Muscle of leg (tissue), 11 donors: ENCODE data around the gene KLHL17. TPM values are rescaled to one million over a fixed set of nuclear protein-coding genes. Genes with fewer than 3 reads are reported as not detected.

Experiments used
- DNase-seq: peaks from one replicate; pipeline ENCODE4 v3.0.0; 2013
- H3K27ac ChIP-seq: one replicate; pipeline ENCODE4 v1.5.1; 2013; ENCODE audit warnings: mild to moderate bottlenecking, low read length, control low read depth
- H3K27me3 ChIP-seq: one replicate; pipeline ENCODE4 v1.6.1; 2013; ENCODE audit warnings: low read length; ENCODE audit not compliant: control insufficient read depth, insufficient read depth
- H3K36me3 ChIP-seq: one replicate; pipeline ENCODE4 v1.6.1; 2013; ENCODE audit warnings: low read length; ENCODE audit not compliant: control insufficient read depth, insufficient read depth
- H3K4me1 ChIP-seq: one replicate; pipeline ENCODE4 v1.6.1; 2013; ENCODE audit warnings: low read length; ENCODE audit not compliant: control insufficient read depth, insufficient read depth
- H3K4me3 ChIP-seq: one replicate; pipeline ENCODE4 v1.5.1; 2013; ENCODE audit warnings: low read length, control low read depth
- H3K9me3 ChIP-seq: replicated peaks from 2 replicates; pipeline ENCODE4 v1.6.1; 2013; ENCODE audit warnings: low read depth, low read length; ENCODE audit not compliant: control insufficient read depth
- WGBS: methylation state at CpG from one replicate; pipeline ENCODE4 v1.1.5; 2013; ENCODE audit warnings: missing lambda C conversion rate; ENCODE audit not compliant: insufficient coverage; 5-methylcytosine and 5-hydroxymethylcytosine counted together
- polyA plus RNA-seq, 8 donors: library from polyadenylated mRNA; unstranded; fragments of 120-200 nt; gene quantifications; one replicate each; pipeline versions ENCODE4 v1.2.1 to v1.2.3, GENCODE V29; 2013; ENCODE audit warnings: inconsistent platforms in 1 of 8, low replicate concordance in 1 of 8; ENCODE audit not compliant: insufficient read length in 8 of 8, insufficient read depth in 1 of 8
- total RNA-seq: library from RNA; stranded (reverse); fragments of 120-200 nt; gene quantifications from one replicate; pipeline ENCODE4 v1.2.4, GENCODE V29; 2013

KLHL17 gene
- total and polyA plus RNA-seq, 9 donors = 3.9 to 8.1 (median 5.6) TPM

DNA sequence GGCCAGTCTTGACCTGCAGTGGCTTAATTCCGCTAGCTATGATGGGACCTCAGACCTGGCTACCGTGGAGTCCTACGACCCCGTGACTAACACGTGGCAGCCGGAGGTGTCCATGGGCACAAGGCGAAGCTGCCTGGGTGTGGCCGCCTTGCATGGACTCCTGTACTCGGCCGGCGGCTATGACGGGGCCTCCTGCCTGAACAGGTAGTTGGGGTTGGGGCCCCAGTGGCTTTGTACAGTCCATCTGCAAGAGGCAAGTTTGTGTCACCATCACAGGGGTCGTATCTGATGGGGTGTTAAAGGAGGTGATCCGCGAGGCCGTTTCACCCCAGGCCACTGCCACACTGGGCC is 2.9 kb downstream of the KLHL17 start:
- 82% methylated on average over 16 of the region's 16 CpGs for WGBS

DNA sequence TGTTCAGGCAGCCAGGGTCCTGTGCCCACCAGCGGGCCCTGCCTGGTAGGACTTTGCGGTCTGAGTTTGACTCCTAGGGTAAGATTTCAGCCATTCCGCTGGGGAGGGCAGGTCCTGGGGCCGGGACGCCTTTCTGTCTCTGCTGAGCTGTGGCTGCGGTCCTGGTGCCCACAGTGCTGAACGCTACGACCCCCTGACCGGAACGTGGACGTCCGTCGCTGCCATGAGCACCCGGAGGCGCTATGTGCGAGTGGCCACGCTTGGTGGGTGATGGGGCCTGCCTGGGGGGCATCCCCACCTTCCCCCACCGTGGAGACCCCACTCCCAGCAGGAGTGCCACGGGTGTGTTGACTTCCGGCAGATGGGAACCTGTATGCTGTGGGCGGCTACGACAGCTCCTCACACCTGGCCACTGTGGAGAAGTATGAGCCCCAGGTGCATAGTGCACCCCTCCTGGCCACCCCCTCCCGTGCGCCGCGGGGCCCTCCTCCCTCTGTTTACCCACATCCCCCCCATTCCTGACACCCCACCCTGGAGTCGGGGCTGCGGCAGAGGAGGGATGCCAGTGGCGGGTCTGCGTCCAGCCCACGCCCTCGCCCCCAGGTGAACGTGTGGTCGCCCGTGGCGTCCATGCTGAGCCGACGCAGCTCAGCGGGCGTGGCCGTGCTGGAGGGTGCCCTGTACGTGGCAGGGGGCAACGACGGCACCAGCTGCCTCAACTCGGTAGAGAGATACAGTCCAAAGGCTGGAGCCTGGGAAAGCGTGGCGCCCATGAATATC is 3.6 kb downstream of the KLHL17 start:
- H3K27me3 ChIP-seq = peaks cover 34% of the 10 kb centered on the region
- no peak overlapping the region for H3K4me3 ChIP-seq
- peaks cover 21% of the 10 kb centered on the region for H3K4me1 ChIP-seq
- no peak for DNase-seq
- H3K27ac ChIP-seq = no peak overlapping the region
- H3K9me3 ChIP-seq = no peaks in the 10 kb centered on the region
- WGBS = 89% methylated on average over 46 of the region's 47 CpGs
- H3K36me3 ChIP-seq = peaks cover 5% of the 10 kb centered on the region

More for the DNA sequence above, 2.9 kb downstream of the KLHL17 start:
- peaks cover 27% of the 10 kb centered on the region for H3K27me3 ChIP-seq
- H3K36me3 ChIP-seq = peaks cover 5% of the 10 kb centered on the region
- no peaks in the 10 kb centered on the region for H3K9me3 ChIP-seq
- no peak for DNase-seq
- H3K4me3 ChIP-seq = no peak overlapping the region
- no peak overlapping the region for H3K27ac ChIP-seq
- peaks cover 24% of the 10 kb centered on the region for H3K4me1 ChIP-seq

DNA sequence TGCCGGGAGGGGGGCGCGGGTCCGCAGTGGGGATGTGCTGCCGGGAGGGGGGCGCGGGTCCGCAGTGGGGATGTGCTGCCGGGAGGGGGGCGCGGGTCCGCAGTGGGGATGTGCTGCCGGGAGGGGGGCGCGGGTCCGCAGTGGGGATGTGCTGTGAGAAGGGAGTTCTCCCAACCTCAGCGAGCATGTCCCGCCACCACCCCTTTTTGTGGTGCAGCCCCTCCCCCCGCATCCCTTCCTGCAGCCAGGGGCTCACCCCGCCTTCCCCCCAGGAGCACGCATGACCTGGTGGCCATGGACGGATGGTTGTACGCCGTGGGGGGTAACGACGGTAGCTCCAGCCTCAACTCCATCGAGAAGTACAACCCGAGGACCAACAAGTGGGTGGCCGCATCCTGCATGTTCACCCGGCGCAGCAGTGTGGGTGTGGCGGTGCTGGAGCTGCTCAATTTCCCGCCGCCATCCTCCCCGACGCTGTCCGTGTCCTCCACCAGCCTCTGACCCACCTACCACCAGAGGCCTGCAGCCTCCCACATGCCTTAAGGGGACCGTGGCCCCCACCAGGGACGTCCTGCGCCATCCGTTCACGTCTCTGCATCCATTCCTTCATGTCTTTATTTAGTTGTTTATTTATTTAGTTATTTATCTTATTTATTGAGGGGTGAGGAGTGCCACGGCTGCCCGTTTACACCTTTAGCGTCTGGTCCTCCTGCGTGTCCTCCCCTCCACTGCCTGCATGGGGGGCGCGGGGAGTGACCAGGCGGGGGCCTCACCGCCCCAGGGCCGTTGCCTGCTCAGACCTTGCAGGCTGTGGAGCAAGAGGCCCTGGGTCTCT is 4.5 kb downstream of the KLHL17 start:
- DNase-seq = no peak

DNA sequence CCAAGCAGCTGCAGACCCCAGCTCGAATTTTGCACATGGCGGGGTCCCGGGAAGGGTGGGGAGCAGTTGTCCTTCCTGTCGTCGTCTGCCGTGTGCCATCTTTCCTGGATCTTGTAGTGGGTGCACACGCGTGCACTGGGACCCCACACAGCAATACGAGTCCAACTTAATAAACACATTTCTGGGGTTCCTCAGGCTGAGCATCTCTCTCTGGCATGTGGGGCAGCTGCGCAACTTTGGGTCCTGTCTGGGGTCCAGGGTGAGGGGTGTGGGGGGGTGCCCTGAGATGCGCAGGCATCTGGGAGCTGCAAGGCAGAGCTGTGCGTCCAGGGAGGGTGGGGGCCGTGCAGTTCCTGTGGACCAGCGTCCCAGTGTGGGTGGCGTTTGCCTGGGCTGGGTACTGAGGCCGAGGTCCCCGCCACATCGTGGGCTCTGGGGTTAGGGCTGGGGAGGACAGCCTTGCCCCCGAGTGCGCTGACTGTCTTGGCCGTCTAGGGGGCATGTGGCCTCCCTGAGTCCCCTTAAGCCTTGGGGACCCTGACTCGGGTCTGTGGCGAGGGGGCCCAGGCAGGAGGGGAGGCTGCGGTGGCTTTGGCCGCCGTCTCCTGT is 5.2 kb downstream of the KLHL17 start:
- WGBS = 71% methylated on average over 24 of the region's 26 CpGs
- no peak for DNase-seq
- Histone ChIP-seq H3K4me3 (no peak overlapping the region), H3K27me3 (peaks cover 45% of the 10 kb centered on the region), H3K27ac (no peak overlapping the region), H3K9me3 (no peaks in the 10 kb centered on the region), H3K36me3 (peaks cover 5% of the 10 kb centered on the region), H3K4me1 (peaks cover 16% of the 10 kb centered on the region)

More for the DNA sequence above, 4.5 kb downstream of the KLHL17 start:
- peaks cover 5% of the 10 kb centered on the region for H3K36me3 ChIP-seq
- peaks cover 20% of the 10 kb centered on the region for H3K4me1 ChIP-seq
- no peaks in the 10 kb centered on the region for H3K9me3 ChIP-seq
- peaks cover 38% of the 10 kb centered on the region for H3K27me3 ChIP-seq
- H3K4me3 ChIP-seq = no peak overlapping the region
- 83% methylated on average over 24 of the region's 51 CpGs for WGBS
- H3K27ac ChIP-seq = no peak overlapping the region

DNA sequence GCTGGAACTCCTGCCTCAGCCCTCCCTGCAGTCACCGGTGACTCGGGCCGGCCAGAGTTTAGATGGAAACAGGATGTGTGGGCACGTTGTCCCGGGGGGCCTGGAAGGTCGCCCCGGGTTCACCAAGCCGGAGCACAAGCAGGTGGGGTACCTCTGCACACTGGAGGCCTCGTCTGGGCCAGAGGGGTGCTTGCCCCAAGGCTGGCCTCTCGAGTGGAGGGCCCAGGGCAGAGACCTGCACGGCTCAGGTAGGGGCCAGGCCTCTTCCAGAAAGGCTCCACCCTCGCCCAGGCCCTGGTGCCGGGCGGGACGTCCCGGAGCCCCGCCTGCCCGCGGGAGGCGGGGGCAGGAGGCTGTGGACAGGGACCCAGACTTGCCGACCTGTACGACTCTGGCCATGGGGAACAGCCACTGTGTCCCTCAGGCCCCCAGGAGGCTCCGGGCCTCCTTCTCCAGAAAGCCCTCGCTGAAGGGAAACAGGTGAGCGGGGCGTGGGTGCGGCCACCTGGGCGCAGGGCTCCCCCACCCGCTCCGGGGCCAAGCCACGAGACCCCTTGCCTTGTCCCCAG is 5.8 kb downstream of the KLHL17 start, which contains the start of gene PLEKHN1:
TSS of gene PLEKHN1 (plus strand) at position 348 of the 569 bp plus-strand sequence. CDS start at position 398, 50 bp downstream.
- DNase-seq = no peak
- WGBS = 12% methylated on average over 30 of the region's 31 CpGs
- no peaks in the 10 kb centered on the region for H3K9me3 ChIP-seq
- no peak within 1 kb of the TSS for H3K27ac ChIP-seq
- H3K4me1 ChIP-seq = peaks cover 16% of the 10 kb centered on the region
- peaks cover 51% of the 10 kb centered on the region for H3K27me3 ChIP-seq
- H3K36me3 ChIP-seq = peaks cover 5% of the 10 kb centered on the region
- peak within 1 kb of the TSS; percentile 35 for H3K4me3 ChIP-seq

DNA sequence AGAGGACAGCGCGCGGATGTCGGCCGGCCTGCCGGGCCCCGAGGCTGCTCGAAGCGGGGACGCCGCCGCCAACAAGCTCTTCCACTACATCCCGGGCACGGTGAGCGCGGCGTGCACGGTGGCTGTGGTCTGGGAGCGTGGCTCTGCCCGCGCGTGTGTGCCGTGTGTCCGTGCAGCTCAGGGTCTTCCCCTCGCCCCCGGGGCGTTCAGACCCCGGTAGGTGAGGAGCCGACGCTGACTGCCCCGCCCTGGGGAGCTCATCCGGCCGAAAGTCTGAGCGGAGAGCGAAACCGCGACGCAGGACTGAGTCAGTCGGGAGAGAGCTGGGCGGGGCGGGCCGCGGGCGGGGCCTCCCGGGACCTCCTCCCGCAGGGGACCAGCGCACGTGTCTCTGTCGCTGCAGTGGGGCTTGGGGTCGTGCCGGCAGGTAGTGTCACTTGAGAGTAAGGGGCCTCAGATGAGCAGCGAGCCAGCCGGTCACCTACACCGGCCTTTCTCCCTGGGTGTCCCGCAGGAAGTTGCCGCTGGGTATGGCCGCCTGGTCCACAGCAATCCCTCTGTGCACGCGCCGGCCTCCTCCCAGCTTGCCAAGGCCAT is 6.4 kb downstream of the KLHL17 start:
- no peak for DNase-seq
- peak overlapping the region; percentile 35 for H3K4me3 ChIP-seq
- H3K4me1 ChIP-seq = peaks cover 16% of the 10 kb centered on the region
- peaks cover 57% of the 10 kb centered on the region for H3K27me3 ChIP-seq
- WGBS = 1% methylated on average over 60 of the region's 60 CpGs
- H3K9me3 ChIP-seq = no peaks in the 10 kb centered on the region
- peaks cover 5% of the 10 kb centered on the region for H3K36me3 ChIP-seq
- H3K27ac ChIP-seq = no peak overlapping the region

DNA sequence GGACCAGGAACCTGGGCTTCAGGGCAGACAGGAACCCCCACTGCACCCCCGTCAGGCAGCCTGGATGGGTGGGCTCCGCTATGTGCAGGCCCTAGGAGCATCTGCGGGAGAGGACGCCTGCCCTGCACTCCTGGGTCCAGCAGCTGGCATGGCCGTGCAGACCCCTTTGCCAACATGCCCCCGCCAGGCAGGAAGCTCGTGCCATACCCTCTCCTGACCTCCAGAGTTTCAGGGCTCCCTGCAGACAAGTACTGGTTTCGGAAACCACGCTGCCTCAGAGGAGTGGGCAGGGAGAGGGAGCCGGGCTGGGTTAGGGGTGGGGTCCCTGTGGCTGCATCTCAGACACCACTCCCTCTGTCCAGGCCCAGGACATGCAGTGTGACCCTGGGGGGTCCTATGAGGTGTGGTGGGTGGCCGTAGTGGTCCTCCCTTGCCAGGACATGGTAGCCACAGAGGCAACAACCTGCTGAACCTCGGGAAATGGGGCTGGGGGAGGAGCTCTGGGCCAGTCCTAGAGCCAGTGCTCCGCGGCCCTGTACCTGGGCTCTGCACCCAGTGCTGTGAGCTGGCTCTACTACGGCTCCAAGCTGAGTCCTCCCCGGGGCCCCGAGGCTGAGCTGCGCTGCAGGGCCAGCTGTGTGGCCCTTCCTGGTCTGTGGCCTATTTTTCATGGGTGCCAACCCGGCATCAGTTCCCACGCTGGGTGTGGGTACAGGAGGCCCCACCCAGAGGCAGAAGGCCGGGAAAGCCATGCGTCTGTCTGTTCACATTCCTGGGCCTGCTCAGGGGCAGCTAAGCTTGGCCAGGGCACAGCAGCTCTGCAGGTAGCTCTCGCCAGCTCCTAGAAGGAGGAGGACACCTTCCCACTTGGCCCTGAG is 7.3 kb downstream of the KLHL17 start:
- Histone ChIP-seq H3K27ac (no peak overlapping the region), H3K36me3 (no peaks in the 10 kb centered on the region), H3K4me3 (no peak overlapping the region), H3K4me1 (peaks cover 16% of the 10 kb centered on the region), H3K27me3 (peaks cover 66% of the 10 kb centered on the region), H3K9me3 (no peaks in the 10 kb centered on the region)
- DNase-seq = no peak
- WGBS = 71% methylated on average over 19 of the region's 23 CpGs

DNA sequence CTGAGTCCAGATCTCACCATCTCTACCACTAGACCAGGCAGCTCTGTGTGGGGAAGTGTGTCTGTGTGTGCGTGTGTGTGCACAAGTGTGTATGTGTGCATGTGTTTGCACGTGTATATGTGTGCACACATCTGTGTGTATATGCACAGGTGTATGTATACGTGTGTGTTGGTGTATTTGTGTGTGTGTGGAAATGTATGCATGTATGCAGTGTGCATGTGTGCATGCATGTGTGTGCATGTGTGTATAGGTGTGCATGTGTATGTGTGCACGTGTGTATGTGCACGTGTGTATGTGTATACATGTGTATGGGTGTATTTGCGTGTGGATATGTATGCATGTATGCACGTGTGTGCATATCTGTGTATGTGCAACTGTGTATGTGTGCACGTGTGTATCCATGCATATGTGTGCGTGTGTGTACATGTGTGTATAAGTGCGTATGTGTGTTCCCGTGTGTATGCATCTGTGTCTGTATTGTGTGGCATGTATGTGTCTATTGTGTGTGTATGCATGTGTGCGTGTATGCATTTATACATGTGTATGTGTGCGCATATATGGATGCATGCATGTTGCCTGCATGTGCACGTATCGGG is 9.0 kb downstream of the KLHL17 start:
- DNase-seq = no peak
- WGBS = 81% methylated on average over 15 of the region's 15 CpGs
- Histone ChIP-seq H3K4me1 (peaks cover 16% of the 10 kb centered on the region), H3K27ac (no peak overlapping the region), H3K36me3 (no peaks in the 10 kb centered on the region), H3K4me3 (no peak overlapping the region), H3K27me3 (peaks cover 82% of the 10 kb centered on the region), H3K9me3 (no peaks in the 10 kb centered on the region)
